Glutamatergic neuron (in vitro differentiated cells): ENCODE results near the gene FAAP20. TPM values are rescaled to one million over a fixed set of nuclear protein-coding genes. Genes with fewer than 3 reads are reported as not detected.

Experiments used
- DNase-seq: peaks from one replicate; pipeline ENCODE4 v3.0.0; 2022
- H3K27ac Mint-ChIP-seq: one replicate; pipeline ENCODE4 v1.8.0; 2020; ENCODE audit warnings: mild to moderate bottlenecking, mixed read lengths, inconsistent platforms; ENCODE audit not compliant: unreplicated experiment
- H3K27me3 Mint-ChIP-seq: one replicate; pipeline ENCODE4 v1.8.0; 2020; ENCODE audit warnings: mild to moderate bottlenecking, moderate library complexity, mixed read lengths, inconsistent platforms; ENCODE audit not compliant: unreplicated experiment
- H3K36me3 Mint-ChIP-seq: one replicate; pipeline ENCODE4 v1.8.0; 2020; ENCODE audit warnings: mild to moderate bottlenecking, mixed read lengths, inconsistent platforms; ENCODE audit not compliant: unreplicated experiment
- H3K4me1 Mint-ChIP-seq: one replicate; pipeline ENCODE4 v1.8.0; 2020; ENCODE audit warnings: mild to moderate bottlenecking, low read depth, mixed read lengths, inconsistent platforms; ENCODE audit not compliant: unreplicated experiment
- H3K4me3 Mint-ChIP-seq: one replicate; pipeline ENCODE4 v1.8.0; 2020; ENCODE audit warnings: mild to moderate bottlenecking, mixed read lengths, inconsistent platforms; ENCODE audit not compliant: unreplicated experiment
- H3K9me3 Mint-ChIP-seq: one replicate; pipeline ENCODE4 v1.8.0; 2020; ENCODE audit warnings: mild to moderate bottlenecking, moderate library complexity, mixed read lengths, inconsistent platforms; ENCODE audit not compliant: unreplicated experiment
- total RNA-seq: library from RNA; stranded (reverse); fragmentation: NEBNext Ultra II Directional; extraction: Animal tissue kit (Norgen Biotek cat#: 25700); gene quantifications from one replicate; pipeline ENCODE4 v1.2.1, GENCODE V29; 2021; ENCODE audit not compliant: unreplicated experiment
- TF ChIP-seq, protein P1 (sequence below): fragments of 200-600 bp; sonication (generic); IDR thresholded peaks from one replicate; pipeline ENCODE4 v1.5.0; 2021; ENCODE audit not compliant: partially characterized antibody, unreplicated experiment

The FAAP20 gene
- total RNA-seq, 1 donor from 2014 or later = 111 TPM

DNA sequence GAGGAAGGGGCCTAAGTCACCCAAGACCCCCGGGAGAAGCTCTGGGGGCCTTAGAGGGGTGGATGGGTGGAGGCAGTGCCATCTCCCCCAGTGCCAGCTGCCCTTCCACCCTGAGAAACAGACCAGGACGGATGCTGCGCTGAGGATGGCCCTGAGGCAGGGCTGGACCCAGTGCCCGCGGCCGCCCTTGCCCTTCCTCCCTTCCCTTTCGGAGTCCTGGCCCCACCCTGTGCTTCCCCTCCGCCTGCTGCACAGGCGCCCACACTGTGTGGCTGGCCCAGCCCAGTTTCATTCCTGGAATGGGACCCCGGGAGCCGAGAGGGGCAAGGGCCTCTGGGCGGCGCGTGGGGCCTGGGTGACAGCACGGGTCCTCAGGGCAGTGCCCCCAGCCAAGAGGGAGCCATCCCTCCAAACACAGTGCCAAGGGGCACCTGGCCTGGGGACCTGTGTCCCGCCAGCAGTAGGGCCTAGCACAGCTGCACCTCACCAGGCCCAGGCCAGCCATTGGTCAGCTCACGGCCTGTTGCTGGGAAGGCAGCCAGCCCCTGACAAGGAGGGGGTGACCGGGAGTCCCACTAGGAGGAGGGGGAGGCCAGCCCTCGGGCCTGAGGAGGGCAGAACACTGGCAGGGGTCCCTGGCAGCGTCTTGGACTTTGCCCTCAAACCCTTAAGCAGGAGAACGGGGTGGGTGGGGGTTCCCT, 20.1 kb upstream of the FAAP20 start:
- Mint-ChIP-seq H3K4me3 (no peak overlapping the region), H3K27me3 (peaks cover 2% of the 10 kb centered on the region), H3K4me1 (peaks cover 2% of the 10 kb centered on the region), H3K27ac (no peak overlapping the region), H3K36me3 (no peaks in the 10 kb centered on the region), H3K9me3 (no peaks in the 10 kb centered on the region)
- no peak for DNase-seq
- TF ChIP-seq, protein P1, sequence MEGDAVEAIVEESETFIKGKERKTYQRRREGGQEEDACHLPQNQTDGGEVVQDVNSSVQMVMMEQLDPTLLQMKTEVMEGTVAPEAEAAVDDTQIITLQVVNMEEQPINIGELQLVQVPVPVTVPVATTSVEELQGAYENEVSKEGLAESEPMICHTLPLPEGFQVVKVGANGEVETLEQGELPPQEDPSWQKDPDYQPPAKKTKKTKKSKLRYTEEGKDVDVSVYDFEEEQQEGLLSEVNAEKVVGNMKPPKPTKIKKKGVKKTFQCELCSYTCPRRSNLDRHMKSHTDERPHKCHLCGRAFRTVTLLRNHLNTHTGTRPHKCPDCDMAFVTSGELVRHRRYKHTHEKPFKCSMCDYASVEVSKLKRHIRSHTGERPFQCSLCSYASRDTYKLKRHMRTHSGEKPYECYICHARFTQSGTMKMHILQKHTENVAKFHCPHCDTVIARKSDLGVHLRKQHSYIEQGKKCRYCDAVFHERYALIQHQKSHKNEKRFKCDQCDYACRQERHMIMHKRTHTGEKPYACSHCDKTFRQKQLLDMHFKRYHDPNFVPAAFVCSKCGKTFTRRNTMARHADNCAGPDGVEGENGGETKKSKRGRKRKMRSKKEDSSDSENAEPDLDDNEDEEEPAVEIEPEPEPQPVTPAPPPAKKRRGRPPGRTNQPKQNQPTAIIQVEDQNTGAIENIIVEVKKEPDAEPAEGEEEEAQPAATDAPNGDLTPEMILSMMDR = no peak

DNA sequence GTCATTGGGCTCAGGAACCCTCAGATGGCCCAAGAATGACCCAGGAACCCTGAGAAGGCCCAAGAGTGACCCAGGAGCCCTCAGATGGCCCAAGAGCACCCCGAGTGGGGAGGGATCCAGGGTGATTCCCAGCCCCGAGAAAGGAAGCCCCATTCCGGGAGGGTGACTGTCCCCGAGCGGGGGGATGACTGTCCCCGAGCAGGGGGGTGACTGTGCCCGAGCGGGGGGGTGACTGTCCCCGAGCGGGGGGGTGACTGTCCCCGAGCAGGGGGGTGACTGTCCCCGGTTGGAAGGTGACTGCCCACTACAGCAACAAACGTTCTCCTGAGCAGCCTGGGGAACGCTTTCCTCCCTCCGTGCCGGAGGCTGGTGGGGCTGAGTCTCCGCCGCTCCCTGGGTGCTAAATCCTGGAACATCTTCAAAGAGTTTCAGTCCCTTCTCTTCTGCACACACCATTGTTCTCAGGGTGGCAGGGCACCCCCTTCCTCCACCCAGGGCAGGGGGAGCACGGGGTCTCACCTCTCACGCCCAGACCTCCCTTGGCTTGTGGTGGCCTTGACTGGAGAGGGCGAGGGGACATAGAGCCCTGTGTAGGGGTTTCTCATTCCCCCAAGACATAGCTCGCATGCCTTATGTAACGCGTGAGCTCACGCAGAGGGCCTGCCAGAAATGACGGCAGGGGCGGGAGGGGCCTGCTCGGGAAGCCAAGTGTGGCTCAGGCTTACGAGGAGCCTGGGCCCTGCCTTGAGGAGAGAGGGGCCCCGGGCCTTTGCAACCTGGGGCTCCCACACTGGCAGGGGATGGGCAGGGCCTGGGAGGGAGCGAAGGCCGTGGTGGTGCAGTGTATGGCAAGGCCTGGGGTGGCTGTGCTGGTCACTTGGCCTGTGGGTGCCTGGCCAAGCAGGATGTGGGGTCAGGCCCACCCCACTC, 19.3 kb upstream of the FAAP20 start:
- TF ChIP-seq, protein P1 = no peak

DNA sequence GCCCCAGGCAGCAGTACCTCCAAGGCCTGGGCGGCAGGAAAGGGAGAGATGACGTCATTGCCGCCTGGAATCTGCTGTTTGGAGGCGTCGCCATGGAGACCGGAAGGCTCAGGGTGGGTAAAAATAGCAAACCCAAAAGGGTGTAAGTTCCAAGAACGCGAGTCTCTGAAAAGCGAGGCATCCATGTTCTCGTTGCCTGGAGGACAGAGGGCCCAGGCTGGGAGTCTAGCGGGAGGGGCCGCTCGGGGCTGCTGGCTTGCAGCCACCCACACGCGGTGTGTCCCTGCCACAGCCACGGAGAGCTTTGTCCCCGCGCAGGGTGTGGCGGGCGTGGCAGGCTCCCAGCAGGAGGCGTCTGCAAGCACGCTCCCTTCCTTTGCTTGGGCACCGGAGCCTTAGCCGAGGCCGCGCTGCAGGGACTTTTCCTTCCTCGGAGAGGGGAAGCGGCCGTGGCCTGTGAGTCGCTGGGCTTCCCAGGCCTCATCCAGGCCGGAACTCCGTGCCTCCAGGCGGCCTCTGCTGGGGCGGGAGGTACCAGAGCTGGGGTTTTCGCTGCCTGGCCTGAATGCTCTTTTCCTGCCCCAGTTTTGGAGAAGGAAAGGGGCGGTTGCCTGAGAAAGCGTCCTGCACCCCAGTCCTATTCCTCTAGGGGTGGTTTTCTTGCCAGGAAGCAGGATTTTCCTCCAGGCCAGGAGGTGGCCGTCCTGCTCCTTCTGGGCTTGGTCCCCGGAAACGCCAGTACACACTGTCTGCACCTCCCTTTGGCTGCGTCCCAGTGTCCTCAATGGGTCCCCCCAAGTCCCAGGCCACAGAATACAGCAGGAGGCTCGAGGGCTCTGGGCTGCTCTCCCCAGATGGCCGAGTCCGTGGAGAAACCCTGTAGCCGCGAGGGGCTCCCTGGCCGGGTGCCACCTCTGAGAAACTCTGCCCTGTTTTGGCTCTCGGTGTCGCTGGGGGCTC, 18.2 kb upstream of the FAAP20 start:
- Mint-ChIP-seq H3K4me1 (peaks cover 8% of the 10 kb centered on the region), H3K4me3 (no peak overlapping the region), H3K9me3 (no peaks in the 10 kb centered on the region), H3K36me3 (no peaks in the 10 kb centered on the region), H3K27me3 (peaks cover 2% of the 10 kb centered on the region), H3K27ac (peak overlapping the region; percentile 75)
- TF ChIP-seq, protein P1 = no peak
- peak; percentile 80 for DNase-seq

More for the DNA sequence above, 19.3 kb upstream of the FAAP20 start:
- H3K4me3 Mint-ChIP-seq = no peak overlapping the region
- H3K36me3 Mint-ChIP-seq = no peaks in the 10 kb centered on the region
- H3K27me3 Mint-ChIP-seq = peaks cover 2% of the 10 kb centered on the region
- no peaks in the 10 kb centered on the region for H3K9me3 Mint-ChIP-seq
- peaks cover 7% of the 10 kb centered on the region for H3K4me1 Mint-ChIP-seq
- H3K27ac Mint-ChIP-seq = no peak overlapping the region
- no peak for DNase-seq

DNA sequence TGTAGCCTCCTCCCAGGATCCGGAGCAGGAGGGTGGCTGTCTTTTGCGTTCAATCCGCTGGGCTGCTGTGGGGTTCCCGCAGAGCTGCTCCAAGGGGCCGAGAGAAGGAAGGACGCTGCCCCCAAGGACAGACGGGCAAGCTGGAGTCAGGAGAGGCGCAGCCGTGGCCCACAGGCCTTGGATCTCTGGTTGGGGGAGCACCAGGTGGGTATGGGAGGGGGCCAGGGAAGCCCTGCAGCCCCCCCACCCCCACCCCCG, 17.6 kb upstream of the FAAP20 start:
- peaks cover 10% of the 10 kb centered on the region for H3K4me1 Mint-ChIP-seq
- H3K36me3 Mint-ChIP-seq = no peaks in the 10 kb centered on the region
- TF ChIP-seq, protein P1 = no peak
- H3K4me3 Mint-ChIP-seq = peak overlapping the region; percentile 46
- DNase-seq = no peak
- peak overlapping the region; percentile 76 for H3K27ac Mint-ChIP-seq
- H3K27me3 Mint-ChIP-seq = peaks cover 2% of the 10 kb centered on the region
- no peaks in the 10 kb centered on the region for H3K9me3 Mint-ChIP-seq
